Ishikawa (cell line): ENCODE measurements around the gene MED6.

Experiments used
- CEBPB ChIP-seq: IDR thresholded peaks from 2 replicates; pipeline ENCODE4 v1.6.1; 2012
- MAX ChIP-seq: IDR thresholded peaks from 2 replicates; pipeline ENCODE4 v1.6.1; 2012
- RAD21 ChIP-seq: IDR thresholded peaks from 2 replicates; pipeline ENCODE4 v1.6.1; 2012; ENCODE audit warnings: low read depth
- TAF1 ChIP-seq: IDR thresholded peaks from 2 replicates; pipeline ENCODE4 v1.6.1; 2012; ENCODE audit warnings: low read depth, mild to moderate bottlenecking
- TCF12 ChIP-seq: IDR thresholded peaks from 2 replicates; pipeline ENCODE4 v1.6.1; 2012; ENCODE audit warnings: low read depth

DNA sequence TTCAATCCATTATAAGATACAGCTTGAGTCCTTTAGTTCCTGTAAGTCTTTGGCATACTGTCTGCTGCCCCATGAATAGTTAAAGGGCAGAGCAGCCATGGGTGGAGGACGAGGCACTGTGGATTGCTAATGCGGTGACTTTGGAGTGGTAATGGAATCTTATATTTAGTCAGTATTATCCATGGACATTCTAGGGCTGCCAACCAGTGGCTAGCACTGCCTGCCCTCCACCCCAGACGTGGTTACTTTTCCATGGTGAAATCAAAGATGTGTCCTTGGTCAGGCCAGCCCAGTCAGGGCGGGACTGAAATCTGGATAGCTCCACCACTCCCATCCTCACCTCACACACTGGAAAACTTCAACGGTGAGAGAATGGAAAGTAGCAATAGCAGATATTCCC is 43.5 kb upstream of the MED6 start:
- TF ChIP-seq TCF12 (no peak), CEBPB (no peak), RAD21 (no peak), MAX (no peak), TAF1 (no peak)
